Tracheal epithelial cell (primary cell): ENCODE measurements around the gene RAP1A. TPM values are rescaled to one million over a fixed set of nuclear protein-coding genes. Genes with fewer than 3 reads are reported as not detected.

Experiments used
- total RNA-seq: library from RNA; depleted of rRNA; stranded (reverse); fragments of >200 nt; gene quantifications from 2 replicates; pipeline ENCODE4 v1.2.1, GENCODE V29; 2014

The RAP1A gene
- 17.6 and 20.0 TPM in 2 replicates for total RNA-seq

DNA sequence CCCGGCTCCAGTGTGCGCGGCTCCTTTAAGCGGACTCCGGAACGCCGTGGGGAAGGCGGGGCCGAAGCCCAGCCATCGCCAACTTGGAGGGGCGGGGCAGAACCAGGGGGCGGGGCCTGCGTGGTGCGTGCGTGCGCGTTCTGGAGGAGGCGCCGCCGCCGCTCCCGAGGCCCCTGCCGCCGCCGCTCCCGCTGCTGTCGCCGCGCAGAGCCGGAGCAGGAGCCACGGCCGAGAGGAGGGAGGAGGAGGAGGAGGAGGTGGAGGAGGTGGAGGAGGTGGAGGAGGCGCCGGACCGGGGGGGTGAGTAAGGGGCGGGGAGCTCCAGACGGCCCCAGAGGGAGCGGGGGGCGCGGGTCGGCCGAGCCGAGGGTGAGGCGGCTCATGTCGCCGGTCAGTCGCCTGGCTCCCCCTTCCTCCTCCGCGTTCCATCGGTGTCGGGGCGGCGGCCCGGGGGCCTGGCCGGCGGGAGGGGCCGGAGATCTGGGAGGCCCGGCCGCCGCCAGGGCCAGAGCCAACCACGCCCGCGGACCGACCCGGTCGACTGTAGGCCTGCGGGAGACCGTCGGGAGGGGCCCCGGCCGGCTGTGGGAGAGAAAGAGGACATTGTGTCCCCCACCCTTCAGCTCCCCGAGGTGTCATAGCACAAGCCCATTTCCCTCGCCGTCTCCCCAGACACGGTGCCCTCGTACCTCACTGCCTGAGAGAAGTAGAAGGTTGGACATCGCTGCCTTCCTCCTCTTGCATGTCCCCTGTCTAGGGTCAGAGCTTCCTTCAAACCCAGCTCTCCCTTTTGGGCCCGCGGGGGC is at the start of gene RAP1A:
Gene RAP1A (plus strand): TSS at position 155 of the 806 bp plus-strand sequence. CDS start 71,572 bp downstream, outside the sequence.

DNA sequence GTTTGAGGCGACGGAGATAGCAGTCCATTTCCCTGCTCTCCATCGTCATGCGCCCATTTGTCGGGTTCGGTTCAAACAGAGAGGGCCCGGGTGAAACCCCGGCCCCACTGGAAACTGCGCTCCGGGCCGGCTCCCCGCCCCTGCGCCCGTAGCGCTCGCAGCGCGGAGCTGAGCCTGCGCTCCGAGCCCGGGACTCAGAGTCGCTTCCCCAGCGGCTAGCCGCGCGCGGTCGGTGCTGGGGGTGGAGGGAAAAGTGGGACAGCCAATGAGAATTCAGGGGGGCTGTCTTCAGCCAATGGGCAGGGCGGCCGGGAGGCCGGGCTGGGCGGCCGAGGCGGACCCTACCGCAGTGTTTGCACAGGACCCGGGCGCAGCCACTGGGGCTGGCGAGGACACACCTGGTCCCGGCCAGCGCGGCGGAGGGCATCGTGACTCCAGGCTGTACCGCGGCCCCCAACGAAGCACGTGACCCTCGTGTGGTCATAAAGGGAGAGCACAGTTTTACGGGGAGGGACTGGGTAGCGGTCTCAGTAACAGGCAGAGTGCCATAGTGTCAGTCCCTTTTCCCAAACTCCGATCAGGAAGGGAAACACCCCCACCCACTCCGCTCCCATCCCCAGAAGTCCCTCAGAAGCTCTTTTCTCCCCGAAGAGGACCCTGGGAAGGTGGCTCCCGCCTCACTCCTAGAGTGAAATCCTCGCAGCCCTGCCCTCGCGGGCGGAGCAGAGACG is 119.8 kb downstream of the RAP1A start, which contains the start of gene INKA2:
Gene INKA2 (minus strand): TSS at position 202 of the 731 bp plus-strand sequence. CDS start 153 bp downstream, at position 49.

DNA sequence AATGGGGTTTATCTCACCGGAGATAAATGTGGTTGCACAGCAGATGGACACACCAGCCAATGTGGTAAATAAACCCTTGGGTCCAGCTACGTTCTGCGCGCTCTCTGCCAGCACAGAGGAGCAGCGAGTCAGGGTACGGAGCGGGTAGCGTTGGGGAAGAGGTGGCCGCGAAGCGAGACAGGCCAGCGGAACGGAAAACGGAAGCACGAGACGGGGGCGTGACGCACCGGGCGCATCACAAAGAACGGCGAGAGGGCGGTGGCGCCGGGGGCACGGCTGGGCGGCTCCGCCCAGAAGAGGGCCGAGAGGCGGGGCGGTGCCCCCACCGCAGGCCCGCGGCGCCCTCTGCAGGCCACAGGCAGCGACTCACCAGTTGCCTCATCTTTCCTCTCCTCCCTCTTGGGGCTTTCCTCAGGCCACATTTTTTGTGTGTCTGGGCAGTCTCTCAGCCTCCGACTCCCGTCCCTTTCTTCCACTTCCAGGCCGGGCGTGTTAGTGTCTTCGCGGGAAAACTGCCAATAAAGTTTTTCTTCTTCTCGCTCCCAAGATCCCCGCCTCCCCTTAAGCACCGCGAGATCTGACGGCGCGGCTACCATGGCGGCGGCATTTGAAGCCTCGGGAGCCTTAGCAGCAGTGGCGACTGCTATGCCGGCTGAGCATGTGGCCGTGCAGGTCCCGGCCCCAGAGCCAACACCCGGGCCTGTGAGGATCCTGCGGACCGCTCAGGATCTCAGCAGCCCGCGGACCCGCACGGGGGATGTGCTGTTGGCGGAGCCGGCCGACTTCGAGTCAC is 135.9 kb downstream of the RAP1A start, which contains the start of gene DDX20:
Gene DDX20 (plus strand): TSS at position 571 of the 793 bp plus-strand sequence. CDS start 24 bp downstream, at position 595.

Other genes starting within 250 kb of the RAP1A start
- 0.64 and 1.2 TPM in 2 replicates for gene OVGP1, start 192.1 kb upstream of the RAP1A start, total RNA-seq
- gene WDR77, start 170.5 kb upstream of the RAP1A start, total RNA-seq = 47.7 and 66.5 TPM in 2 replicates
- gene ATP5PB, start 170.3 kb upstream of the RAP1A start, total RNA-seq = 239 and 249 TPM in 2 replicates
- gene C1orf162, start 145.8 kb upstream of the RAP1A start, total RNA-seq = 0.24 TPM in 1 of 2 replicates, not detected in the other
- gene ADORA3, start 116.2 kb upstream of the RAP1A start, total RNA-seq = not detected in 2 replicates
- not detected in 2 replicates for gene TMIGD3, start 116.2 kb upstream of the RAP1A start, total RNA-seq
- gene INKA2, start 119.6 kb downstream of the RAP1A start, total RNA-seq = 0.72 and 1.7 TPM in 2 replicates
- gene DDX20, start 136.1 kb downstream of the RAP1A start, total RNA-seq = 11.3 and 15.6 TPM in 2 replicates